ENCODE measurements around the gene ACSF3. TPM values are rescaled to one million over a fixed set of nuclear protein-coding genes. Genes with fewer than 3 reads are reported as not detected.

The ACSF3 gene
- total and polyA plus RNA-seq, 2 of the 4 experiments (the other 2 are of a cell fraction): 9.5 to 14.2 TPM

GRCh38 chr16:89168381-89169189 lies 74.9 kb downstream of the ACSF3 start:
- H4K8ac ChIP-seq (ENCODE audit: low read depth in 2 of 2, low read length in 2 of 2): no peak overlapping the region
- no peak overlapping the region for H3K18ac ChIP-seq (ENCODE audit: low read depth, low read length)
- no peak overlapping the region for H2AFZ ChIP-seq (replicated peaks; ENCODE audit: low read length, poor library complexity)
- no peak overlapping the region for H3K27ac ChIP-seq (ENCODE audit: insufficient read depth, low read length)
- no peaks in the 10 kb centered on the region for H3K79me1 ChIP-seq (ENCODE audit: low read depth in 1 of 2, low read length in 2 of 2)
- BruUV-seq (replicated peaks): no TSS peak
- ChIA-PET CTCF (no interaction called here), POLR2A (ENCODE audit: unreplicated experiment) (no interaction called here)
- H3K36me3 ChIP-seq (ENCODE audit: control insufficient read depth, insufficient read depth, low read length): no peaks in the 10 kb centered on the region
- no peak overlapping the region for H2AK5ac ChIP-seq (ENCODE audit: low read depth, low read length)
- WGBS, 2 experiments (ENCODE audit: extremely low coverage in 2 of 2, insufficient read length in 1 of 2): 78% methylated on average over 14 of the region's 23 CpGs; no CpG with 5 or more reads in 1 of the 2 experiments
- intact Hi-C loops (cut with micrococcal nuclease) (no loop called here), in situ Hi-C loops (cut with MboI; ENCODE audit: low sequenced_read_pairs) (loop anchor here (10.0 kb wide), 1 partner anchor 424 kb away; no protein-coding TSS in a partner anchor), dilution Hi-C loops (cut with HindIII; ENCODE audit: low sequenced_read_pairs, unreplicated experiment) (no loop called here)
- H3K4ac ChIP-seq (ENCODE audit: low read depth, low read length): no peak overlapping the region
- no peak overlapping the region for H3K14ac ChIP-seq (replicated peaks; ENCODE audit: low read depth, low read length)
- no peaks in the 10 kb centered on the region for H3K9me3 ChIP-seq (ENCODE audit: control insufficient read depth, insufficient read depth, low read length)
- no peak overlapping the region for H2BK5ac ChIP-seq (ENCODE audit: low read depth, low read length, poor library complexity, severe bottlenecking)
- no peak overlapping the region for H2BK120ac ChIP-seq (ENCODE audit: low read depth, low read length)
- no peak overlapping the region for H4K5ac ChIP-seq (ENCODE audit: low read depth, low read length)
- no peaks in the 10 kb centered on the region for H4K20me1 ChIP-seq (ENCODE audit: insufficient read depth, low read length)
- H3K27me3 ChIP-seq (ENCODE audit: control insufficient read depth, insufficient read depth, low read length): peaks cover 33% of the 10 kb centered on the region
- no peak overlapping the region for H4K91ac ChIP-seq (ENCODE audit: insufficient read depth, low read depth, low read length)
- no peaks in the 10 kb centered on the region for H3K9me1 ChIP-seq (ENCODE audit: insufficient read depth, low read length)
- ATAC-seq (ENCODE audit: low read depth) (no peak), DNase-seq (no peak)
- no peak overlapping the region for H3K9ac ChIP-seq (ENCODE audit: low read depth, low read length)
- no peak overlapping the region for H2BK15ac ChIP-seq (ENCODE audit: low read depth, low read length)
- H2AK9ac ChIP-seq (replicated peaks; ENCODE audit: low read depth, low read length, poor library complexity): peak overlapping the region; percentile 65
- no peak overlapping the region for H2BK20ac ChIP-seq (ENCODE audit: low read depth, low read length)
- peaks cover 5% of the 10 kb centered on the region; the same call in 1 of the 2 replicates for H3K4me1 ChIP-seq (ENCODE audit: control insufficient read depth, insufficient read depth, low read length)
- no peak overlapping the region for H3K4me3 ChIP-seq (ENCODE audit: insufficient read depth, low read depth, low read length)
- no peak overlapping the region for H3K23ac ChIP-seq (ENCODE audit: low read depth, low read length)
- TF ChIP-seq CTCF (conservative IDR thresholded peaks at IDR 0.05; ENCODE audit: low read depth, low read length): peak; percentile 9; the same call in 1 of the 2 replicates
- no peak for TF ChIP-seq MAZ (IDR thresholded peaks at IDR 0.05; ENCODE audit: borderline replicate concordance, low read depth, low read length)
- TF ChIP-seq USF2 (IDR thresholded peaks at IDR 0.05; ENCODE audit: low read depth, low read length): no peak
- no peak overlapping the region for H3K4me2 ChIP-seq (ENCODE audit: low read depth, low read length)
- no peak overlapping the region for H3K56ac ChIP-seq (ENCODE audit: extremely low read depth, insufficient read depth, low read length)
